DMS53 treated with DMSO at 0.1 percent for 48 hours (cell line): ENCODE measurements around the gene NRG2.
A peak's percentile ranks its signal among the peaks of the same experiment; 100 is the strongest.

Experiments
- DNase-seq: peaks from one replicate; lab custom pipeline; 2025; ENCODE audit not compliant: unreplicated experiment; lab: John Stamatoyannopoulos, UW

The NRG2 gene

DNA sequence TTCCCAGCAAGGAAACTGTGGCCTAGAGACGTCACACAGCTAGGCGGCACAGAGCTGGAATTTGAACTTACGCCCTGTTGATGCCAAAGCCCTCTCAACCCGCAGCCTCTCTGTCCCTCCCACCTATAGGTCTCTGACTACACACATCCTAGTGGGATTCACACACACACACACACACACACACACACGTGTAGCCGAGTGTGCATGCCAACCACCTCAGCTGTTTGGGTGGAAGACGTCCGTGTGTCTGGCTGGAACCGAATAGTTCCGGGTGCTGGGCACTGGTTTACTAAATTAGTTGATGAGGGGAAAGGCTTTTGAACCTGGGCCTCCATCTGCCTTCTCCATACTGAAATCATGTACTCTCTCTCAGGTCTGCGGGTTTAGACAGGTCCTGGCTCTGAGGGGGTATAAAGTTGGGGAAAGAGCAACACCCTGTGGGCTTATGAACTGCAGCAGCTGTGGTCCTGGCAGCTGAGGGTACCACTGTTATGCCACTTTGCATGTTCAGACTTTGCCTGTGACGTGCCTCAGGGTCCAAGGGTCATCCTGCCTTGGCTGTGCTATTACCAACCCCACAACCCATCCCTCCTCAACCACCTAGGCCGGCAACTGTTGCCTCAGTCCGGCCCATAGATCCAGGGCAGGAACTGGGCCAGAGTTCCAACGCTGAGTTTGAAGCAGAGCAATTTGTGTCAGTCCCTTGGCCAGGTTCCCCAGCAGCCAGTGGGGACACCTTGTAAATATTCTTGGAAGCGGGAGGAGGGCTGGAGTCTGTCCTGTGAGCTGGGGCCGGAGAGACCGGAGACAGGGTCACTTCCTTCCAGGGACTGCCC, 197.0 kb downstream of the NRG2 start:
- no peak for DNase-seq

GRCh38 chr5:139844472-139845145, 198.5 kb downstream of the NRG2 start:
- DNase-seq = peak; percentile 63

DNA sequence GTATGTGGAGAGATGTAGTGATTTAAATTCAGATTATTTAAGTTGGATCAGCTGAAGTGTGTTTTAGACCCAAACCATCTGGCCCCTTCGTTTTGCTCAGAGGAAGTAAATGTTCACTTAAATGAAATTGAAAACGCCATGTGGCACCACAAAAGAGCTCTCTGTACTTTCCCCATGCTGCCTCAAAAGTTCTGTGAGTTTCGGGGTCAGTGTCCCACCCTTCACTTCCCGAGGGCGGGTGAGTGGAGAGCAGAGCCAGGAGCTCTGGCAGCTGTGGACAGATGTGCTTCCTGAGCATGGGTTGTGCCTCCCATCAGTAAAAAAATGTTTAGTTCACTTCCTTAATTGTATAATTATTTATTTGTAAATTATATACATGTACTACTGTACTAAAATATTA, 199.1 kb downstream of the NRG2 start:
- DNase-seq = no peak

DNA sequence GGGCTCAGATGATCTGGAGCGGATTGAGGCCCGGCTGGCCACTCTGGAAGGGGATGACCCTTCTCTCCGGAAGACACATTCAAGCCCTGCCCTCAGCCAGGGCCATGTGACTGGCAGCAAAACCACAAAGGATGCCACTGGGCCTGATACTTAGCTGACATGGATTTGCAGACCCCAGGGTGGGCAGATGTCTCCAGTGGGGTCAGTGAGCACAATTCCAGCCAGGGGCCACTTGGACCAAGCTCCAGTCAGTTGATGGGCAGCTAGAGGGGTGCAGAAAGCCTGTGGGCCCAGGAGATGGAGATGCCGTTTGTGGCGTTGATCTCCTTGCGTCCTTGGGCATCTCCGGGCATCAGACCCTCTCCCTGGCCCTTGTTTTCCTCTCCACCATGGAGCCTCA, 200.8 kb downstream of the NRG2 start:
- DNase-seq = no peak

DNA sequence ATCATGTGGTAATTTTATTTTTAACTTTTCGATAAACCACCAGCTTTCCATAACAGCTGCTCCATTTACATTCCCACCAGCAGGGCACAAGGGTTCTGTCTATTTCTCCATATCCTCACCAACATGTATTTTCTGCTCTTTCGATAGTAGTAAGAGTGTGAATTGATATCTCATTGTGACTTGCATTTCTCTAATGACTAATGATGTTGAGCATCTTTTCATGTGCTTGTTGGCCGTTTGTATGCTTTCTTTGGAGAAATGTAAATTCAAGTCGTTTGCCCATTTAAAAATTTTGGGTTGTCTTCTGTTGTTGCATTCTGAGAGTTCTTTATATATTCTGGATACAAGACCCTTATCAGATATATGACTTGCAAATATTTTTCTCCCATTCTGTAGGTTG, 201.6 kb downstream of the NRG2 start:
- no peak for DNase-seq

DNA sequence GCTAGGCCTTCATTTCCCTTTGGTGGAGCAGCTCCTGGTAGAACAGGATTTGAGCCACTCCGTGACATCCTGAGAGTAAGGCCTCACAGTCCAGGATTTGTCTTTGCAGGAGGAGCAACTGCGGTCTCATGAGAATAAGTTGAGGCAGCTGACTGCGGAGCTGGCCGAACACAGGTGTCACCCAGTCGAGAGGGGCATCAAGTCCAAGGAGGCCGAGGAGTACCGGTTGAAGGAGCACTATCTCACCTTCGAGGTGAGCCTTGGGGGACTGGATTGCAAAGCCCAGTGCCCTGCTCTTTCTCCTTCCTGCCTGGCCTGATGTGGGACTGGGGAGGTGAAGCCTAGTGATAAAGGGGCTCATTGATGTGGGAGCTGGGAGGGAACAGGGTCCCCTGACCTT, 203.2 kb downstream of the NRG2 start:
- DNase-seq = no peak

GRCh38 chr5:139839232-139839815, 203.8 kb downstream of the NRG2 start:
- DNase-seq = no peak

DNA sequence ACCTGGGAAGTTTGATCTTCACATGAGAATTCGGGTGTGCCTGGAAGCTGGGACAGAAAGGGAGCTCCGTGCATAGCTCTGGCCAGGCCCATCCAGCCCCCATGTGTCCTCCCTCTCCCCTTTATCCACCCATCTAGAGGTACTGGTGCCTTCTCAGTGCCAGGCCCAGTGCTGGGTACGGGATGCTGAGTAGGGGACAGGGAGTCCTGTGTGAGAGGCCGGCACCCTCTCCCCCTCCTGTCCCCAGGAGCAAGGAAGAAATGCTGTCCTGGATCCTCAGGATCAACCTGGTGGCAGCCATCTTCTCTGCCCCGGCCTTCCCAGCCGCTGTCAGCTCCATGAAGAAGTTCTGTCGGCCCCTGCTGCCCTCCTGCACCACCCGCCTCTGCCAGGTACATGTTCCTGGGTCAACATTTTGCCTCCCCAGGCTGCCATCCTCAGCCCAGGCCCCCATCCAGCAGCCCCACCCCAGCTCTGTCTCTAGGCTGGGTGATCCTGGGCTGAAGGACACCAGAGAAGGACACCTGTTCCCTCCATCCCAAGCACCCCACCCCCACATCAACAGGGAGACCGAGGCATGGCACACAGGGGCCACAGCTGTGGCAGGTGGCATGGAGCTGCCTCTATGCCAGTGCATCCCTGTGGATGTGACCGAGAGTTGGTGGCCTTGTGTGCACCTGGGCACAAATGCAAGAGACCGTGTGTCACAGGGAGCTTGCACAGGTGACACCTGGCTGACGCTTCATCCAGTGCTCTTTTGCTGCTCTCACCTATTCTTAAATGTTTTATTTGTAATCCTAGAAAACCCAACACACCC, 204.5 kb downstream of the NRG2 start:
- no peak for DNase-seq

GRCh38 chr5:139837711-139838380, 205.3 kb downstream of the NRG2 start:
- DNase-seq = no peak

DNA sequence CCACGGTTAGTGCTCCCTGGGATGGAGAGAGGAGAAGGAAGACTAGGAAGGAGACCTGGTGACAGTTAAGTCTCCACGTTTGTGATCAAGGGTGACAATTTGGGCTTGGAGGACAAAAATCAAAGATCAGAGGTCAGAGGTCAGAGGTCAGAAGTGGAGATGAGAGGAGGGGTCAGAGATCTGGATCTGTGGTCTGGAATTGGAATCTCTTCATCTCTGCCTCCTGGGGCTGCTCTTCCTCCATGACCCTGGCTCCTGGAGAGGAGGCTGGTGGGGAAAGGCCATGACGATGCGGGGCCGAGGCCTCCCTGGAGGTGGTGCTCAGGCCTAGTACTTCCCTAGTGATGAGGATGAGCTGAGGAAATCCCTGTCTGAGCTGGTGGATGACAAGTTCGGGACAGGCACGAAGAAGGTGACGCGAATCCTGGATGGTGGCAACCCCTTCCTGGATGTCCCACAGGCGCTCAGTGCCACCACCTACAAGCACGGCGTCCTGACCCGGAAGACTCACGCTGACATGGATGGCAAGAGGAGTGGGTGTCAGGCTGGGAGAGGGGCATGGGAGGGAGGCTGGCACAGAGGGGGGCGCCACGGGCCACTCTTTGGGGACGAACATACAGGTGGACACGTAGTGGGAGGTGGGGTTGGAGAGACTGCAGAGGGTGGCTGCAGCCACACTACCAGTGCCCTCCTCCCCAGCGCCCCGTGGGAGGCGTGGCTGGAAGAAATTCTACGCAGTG, 206.5 kb downstream of the NRG2 start:
- no peak for DNase-seq

- no peak for DNase-seq
Measured at GRCh38 chr5:139835656-139836055, 207.4 kb downstream of the NRG2 start.

DNA sequence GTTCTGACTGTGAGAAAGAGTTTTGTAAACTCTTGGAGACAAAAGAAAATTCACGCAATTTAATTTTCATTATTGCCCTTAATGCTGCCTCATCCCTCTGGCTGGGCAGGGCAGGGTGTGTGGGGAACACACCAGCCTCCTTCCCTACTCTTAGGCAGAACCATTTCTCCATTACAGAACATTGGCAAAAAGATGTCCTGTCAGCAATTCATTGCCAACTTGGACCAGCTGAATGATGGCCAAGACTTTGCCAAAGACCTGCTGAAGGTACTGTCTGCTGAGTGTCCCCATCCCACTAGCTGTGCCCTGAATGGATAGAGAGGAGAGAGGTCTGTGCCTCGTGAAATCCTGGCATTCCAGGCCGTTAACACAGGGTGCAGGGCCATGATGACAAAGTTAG, 209.6 kb downstream of the NRG2 start:
- no peak for DNase-seq

- DNase-seq = no peak
Measured at GRCh38 chr5:139831624-139832023, 211.5 kb downstream of the NRG2 start.

DNA sequence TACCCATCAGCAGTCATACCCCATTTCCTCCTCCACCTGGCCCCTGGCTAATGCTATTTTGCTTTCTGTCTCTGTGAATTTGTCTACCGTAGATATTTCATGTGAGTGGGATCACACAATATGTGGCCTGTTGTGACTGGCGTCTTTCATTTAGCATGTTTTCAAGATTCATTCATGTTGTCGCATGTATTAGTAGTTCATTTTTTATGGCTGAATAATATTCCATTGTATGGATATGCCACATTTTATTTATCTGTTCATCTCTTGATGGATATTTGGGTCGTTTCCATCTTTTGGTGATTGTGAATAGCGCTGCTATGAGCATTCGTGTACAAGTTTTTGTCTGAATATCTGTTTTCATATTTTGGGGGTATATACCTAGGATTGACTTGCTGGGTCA, 213.6 kb downstream of the NRG2 start:
- DNase-seq = no peak

DNA sequence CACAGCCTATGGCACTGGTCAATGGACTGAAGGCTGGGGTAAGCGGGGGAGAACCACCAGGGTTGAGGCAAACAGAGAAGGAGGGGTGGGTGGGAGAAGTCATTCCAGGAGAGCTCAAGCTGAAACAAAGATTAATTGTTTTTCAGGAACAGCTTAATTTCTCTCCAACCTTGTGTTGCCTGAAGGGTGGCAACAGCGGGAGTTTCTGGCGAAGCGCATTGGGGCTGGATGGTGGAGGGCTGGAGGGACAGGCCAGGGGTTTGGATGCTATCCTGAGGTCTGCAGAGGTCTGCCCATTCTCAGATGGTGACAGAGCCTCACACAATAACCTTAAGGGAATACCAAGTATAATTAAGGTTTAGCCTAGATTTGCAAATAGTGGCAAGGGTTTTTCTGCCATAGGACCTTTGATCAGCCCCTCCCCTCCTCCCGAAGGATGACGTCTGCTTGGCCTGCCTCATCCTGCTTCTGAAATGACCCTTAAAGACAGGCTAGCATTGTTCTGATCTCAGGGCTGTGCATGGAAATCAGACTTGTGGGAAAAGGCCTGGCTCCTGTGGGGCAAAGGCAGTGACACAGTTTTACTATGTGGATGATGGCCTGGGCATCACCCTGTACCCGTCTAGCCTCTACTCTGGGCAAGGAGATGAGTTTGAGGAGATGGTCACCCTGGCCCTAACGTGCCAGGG, 214.7 kb downstream of the NRG2 start:
- no peak for DNase-seq

GRCh38 chr5:139825690-139826089, 217.4 kb downstream of the NRG2 start:
- no peak for DNase-seq

GRCh38 chr5:139823757-139824355, 219.2 kb downstream of the NRG2 start:
- DNase-seq = no peak

GRCh38 chr5:139822553-139823425, 220.3 kb downstream of the NRG2 start:
- no peak for DNase-seq
